Measurements from ENCODE around the gene TBP.

DNA sequence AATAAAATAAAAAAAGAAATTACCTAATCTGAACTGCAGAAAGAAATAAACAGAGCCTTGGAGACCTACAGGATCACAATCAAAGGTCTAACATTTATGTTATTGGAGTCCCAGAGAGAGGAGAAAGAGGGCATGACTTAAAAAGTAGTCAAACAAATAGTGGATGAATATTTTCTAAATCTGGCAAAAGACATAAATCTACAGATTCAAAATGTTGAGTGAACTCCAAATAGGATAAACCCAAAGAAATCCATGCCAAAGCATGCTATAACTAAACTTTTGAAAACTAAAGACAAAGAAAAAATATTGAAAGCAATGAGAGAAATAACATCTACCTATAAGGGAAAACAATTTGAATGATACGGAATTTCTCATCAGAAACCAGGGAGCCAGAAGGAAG, 39.3 kb upstream of the TBP start:
- TF ChIP-seq, protein P1, sequence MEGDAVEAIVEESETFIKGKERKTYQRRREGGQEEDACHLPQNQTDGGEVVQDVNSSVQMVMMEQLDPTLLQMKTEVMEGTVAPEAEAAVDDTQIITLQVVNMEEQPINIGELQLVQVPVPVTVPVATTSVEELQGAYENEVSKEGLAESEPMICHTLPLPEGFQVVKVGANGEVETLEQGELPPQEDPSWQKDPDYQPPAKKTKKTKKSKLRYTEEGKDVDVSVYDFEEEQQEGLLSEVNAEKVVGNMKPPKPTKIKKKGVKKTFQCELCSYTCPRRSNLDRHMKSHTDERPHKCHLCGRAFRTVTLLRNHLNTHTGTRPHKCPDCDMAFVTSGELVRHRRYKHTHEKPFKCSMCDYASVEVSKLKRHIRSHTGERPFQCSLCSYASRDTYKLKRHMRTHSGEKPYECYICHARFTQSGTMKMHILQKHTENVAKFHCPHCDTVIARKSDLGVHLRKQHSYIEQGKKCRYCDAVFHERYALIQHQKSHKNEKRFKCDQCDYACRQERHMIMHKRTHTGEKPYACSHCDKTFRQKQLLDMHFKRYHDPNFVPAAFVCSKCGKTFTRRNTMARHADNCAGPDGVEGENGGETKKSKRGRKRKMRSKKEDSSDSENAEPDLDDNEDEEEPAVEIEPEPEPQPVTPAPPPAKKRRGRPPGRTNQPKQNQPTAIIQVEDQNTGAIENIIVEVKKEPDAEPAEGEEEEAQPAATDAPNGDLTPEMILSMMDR (IDR thresholded peaks at IDR 0.05; ENCODE audit: low read depth, low read length, poor library complexity, severe bottlenecking) = no peak
- TF ChIP-seq EZH2phosphoT487 (IDR thresholded peaks at IDR 0.05; ENCODE audit: borderline replicate concordance, low read length) = no peak
